Stimulated activated CD8-positive, alpha-beta memory T cell treated with anti-CD3 and anti-CD28 coated beads, Interleukin-2, amount 100 ng/mL, for 1 hour (primary cell): ENCODE results near the gene CLUH.

ENCODE experiments used
- DNase-seq, 2 donors: peaks; one replicate each; pipeline ENCODE4 v3.0.0-alpha.2; 2020; ENCODE audit warnings: low read depth in 2 of 2

Gene CLUH, protein sequence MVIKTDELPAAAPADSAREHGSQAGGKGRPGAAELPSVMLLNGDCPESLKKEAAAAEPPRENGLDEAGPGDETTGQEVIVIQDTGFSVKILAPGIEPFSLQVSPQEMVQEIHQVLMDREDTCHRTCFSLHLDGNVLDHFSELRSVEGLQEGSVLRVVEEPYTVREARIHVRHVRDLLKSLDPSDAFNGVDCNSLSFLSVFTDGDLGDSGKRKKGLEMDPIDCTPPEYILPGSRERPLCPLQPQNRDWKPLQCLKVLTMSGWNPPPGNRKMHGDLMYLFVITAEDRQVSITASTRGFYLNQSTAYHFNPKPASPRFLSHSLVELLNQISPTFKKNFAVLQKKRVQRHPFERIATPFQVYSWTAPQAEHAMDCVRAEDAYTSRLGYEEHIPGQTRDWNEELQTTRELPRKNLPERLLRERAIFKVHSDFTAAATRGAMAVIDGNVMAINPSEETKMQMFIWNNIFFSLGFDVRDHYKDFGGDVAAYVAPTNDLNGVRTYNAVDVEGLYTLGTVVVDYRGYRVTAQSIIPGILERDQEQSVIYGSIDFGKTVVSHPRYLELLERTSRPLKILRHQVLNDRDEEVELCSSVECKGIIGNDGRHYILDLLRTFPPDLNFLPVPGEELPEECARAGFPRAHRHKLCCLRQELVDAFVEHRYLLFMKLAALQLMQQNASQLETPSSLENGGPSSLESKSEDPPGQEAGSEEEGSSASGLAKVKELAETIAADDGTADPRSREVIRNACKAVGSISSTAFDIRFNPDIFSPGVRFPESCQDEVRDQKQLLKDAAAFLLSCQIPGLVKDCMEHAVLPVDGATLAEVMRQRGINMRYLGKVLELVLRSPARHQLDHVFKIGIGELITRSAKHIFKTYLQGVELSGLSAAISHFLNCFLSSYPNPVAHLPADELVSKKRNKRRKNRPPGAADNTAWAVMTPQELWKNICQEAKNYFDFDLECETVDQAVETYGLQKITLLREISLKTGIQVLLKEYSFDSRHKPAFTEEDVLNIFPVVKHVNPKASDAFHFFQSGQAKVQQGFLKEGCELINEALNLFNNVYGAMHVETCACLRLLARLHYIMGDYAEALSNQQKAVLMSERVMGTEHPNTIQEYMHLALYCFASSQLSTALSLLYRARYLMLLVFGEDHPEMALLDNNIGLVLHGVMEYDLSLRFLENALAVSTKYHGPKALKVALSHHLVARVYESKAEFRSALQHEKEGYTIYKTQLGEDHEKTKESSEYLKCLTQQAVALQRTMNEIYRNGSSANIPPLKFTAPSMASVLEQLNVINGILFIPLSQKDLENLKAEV (N-terminal part only)

DNA sequence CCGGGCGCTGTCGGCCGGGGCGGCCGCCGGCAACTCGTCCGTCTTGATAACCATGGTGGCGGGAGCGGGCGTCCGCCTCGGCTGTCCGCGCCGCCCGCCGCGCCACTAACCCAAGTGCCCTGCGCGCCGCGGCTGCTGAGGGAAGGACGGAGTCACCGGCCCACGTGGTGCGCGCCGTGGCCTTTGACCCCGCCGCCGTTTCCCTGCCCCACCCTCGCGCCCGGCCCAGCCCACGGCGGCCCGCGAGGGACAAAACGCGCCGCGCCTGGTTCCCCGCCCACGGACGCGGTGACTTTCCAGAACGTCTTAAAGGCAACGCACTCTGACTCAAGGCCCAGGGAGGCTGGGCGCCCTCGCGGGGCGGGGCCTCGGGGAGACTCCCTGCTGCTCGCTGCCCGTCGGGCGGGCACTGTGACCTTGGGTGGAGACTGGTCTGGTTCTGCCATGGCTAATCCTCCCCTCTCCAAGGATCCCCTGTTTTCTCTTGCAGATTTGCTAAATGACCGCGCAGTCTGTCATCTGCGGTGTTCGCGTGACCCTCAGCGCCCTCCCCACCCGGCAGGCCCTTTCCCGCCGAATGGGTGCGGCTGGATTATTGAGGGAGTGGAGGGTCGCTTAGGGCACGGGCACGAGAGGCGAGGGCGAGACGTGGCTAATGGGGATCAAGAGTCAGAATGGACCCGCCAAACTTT, at the start of gene CLUH:
TSS of gene CLUH (minus strand) at position 157 of the 692 bp plus-strand sequence. CDS start at position 54, 103 bp downstream.
- peak; percentile 92 for DNase-seq

DNA sequence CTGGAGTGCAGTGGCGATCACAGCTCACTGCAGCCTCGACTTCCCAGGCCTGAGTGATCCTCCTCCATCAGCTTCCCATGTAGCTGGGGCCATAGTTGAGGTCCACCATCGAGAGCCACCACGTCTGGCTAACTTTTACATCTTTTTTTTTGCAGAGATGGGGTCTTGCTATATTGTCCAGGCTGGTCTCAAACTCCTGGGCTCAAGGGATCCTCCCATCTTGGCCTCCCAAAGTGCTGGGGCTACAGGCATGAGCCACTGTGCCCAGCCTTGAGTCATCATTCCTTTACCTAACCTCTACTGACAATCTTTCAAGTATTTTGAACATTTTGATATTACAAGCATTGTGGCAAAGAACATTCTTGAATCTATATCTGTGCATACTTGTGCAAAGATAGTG, 47.3 kb upstream of the CLUH start:
- DNase-seq, result no peak

DNA sequence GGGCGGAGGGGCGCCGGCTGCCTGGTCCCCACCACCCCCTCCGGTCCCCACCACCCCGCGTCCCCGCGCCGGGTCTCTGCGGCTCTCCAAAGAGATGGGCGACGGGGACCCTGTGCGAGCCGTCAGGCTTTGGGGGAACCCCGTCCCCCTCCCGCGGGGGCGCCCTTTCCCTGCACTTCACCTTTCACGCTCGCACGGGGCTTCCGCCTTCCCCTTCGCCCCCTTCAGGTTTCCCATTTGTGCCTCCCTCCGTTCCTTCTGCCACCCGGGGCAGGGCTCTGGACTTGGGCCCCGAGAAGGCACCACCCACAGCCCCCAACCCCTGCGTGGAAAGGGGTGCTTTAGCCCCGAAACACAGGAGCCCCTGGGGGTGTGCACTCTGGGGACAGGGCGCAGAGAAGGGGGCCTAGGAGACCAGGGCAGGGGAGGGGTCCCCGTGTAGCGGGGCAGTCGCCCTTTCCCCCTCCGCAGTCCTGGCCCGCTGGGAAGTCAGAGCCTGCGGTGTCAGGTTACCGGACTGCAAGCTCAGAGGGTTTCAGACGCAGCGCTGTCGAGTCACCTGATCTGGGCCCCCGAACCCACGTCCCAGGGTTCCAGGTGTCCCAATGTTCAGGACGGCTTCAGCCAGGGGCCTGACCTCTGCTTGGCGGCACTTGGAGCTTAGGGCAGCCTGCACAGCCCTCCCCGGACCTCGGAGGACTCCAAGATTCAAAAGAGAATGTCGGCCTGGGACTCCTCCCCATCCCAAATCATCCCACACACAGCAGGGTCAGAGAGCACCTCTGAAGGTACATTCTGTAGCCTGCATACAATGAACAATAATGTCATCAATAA, 44.5 kb upstream of the CLUH start:
- DNase-seq, result no peak

DNA sequence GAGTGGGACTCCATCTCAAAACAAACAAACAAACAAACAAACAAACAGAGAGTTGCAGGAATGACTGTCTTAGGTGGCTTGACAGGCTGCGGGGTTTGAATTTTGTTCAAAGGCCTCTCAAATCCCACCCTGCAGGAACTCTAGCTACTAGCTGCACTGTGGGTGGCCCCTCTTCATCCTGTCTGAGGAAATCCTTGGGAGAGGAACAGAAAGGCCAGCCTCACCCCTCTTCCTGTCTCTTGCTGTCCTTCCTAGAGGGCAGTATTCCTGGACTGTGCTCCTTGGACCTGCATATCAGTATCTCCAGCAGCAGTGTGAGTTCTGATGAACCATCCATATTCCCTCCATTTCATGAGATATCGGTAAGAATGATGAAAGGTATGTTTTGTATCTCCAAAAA, 39.9 kb upstream of the CLUH start:
- DNase-seq, result no peak

DNA sequence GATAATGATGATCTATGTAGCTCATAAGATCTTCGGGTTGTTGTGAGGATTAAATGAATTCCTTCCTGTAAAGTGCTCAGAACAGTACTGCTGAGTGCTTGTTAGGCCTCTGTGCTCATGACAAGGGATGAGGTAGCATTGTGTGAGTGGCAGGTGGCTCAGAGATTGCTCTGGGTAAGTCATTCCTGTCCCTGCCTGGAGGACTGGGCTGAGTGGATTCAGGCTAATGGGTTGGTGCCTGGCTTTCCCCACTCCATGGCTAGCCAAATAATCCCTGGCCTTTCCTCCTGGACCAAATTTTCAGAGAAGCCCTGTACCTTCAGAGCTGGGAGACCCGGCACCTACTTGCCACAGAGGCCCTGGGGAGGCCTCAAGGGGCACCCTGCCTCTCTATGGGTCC, 39.2 kb upstream of the CLUH start:
- no peak for DNase-seq

DNA sequence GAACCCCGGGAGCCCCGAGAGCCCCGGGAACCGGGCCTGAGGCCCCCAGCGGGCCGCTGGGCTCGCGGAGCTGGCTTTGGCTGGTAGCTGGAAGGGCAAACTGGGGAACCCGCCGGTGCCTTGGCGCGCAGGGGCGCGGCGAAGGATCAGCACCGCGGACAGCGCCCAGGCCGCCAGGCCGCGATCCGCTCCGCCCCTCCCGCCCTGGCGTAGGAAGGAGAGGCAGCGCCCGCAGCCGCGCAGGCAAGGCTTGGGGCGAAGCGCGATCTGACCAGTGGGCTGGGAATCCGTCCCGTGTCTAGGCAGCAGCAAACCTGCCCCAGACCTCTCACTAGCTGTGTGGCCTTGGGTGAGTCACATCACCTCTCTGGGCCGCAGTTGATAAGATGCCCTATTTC, 38.2 kb upstream of the CLUH start:
- DNase-seq, result peak; percentile 37 to 43

DNA sequence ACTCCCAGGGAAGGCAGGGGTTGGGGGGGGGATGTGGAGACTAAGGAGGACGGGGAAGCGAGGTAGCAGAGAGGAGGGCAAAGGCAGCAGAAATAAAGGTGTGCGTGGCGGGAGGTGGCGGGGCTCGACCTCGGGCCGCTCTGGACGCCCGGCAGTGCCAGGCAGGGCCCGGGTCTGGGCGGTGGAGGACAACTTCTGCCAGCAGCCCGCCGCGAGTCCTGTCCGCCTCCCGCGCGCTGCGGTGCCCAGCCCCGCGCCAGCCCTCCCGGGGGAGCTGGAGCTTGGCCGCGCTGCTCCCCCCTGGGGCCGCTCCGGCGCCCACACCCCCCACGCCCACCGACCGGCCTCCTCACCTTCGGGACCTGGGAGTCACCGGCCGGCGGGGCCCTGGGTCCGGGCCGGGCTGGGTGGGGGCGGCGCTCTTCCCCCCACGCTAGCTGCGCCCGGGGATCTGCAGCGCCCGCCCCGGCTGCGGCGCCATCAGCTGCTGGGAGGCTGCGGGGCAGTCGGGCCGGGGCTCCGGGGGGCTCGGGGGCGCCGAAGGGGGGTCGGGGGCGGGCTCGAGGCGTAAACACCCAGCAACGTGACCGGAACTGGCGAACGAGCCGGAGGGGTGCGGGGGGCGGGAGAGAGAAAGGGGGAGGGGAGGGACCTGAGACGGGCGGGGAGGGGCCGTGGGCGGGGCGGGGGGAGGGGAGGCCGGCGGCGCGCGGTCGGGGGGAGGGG, 37.7 kb upstream of the CLUH start, which contains the start of gene CCDC92B:
TSS of gene CCDC92B (minus strand) at position 595 of the 726 bp plus-strand sequence. CDS start 14,507 bp downstream, outside the sequence.
- no peak for DNase-seq

DNA sequence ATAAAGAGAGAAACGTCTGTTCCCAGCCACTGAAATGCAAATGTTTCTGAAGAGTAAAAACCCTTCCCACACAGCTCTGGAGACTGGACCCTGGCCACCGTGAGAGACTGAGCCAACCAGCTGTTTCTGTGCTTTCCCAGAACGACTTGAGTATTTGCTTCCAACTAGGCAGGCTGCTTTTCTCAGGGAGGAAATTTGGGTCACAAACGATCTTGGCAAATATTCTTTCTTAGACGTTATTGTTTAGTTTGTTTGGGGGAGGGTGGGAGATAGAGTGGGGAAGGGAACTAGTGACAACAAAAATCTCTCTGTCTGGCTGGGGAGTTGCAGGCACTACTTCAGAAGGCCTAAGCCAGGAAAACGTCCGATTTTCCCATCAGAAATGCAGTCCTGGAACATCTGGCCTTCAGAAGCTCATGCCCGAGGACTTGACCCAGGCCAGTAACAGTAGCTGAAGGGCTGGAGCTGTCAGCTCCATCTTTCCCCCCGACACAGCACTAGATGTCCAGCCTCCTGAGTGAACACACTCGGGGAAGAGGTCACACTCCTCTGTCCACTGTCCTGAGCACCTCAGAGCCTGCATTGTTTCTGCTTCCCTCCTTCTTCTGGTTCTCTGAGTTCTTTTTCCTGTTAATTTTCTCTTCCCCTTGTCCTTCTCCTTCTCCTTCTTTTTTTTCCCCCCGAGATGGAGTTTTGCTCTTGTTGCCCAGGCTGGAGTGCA, 33.9 kb upstream of the CLUH start:
- no peak for DNase-seq

DNA sequence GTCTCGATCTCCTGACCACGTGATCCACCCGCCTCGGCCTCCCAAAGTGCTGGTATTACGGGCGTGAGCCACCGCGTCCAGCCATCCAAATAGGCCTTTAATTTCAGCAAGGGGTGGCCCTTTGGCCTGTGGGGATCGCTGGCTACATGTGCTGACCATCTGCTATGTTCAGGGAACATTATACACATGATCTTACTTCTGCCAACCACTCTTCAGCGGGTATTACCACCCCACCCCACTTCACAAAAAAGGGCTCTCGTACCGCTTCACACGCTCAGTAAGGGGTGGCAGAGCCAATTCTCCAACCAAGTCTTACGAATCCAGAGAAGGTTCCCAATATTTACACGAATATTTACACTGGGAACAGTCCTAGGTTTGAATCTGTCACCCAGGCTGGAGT, 26.1 kb upstream of the CLUH start:
- no peak for DNase-seq

DNA sequence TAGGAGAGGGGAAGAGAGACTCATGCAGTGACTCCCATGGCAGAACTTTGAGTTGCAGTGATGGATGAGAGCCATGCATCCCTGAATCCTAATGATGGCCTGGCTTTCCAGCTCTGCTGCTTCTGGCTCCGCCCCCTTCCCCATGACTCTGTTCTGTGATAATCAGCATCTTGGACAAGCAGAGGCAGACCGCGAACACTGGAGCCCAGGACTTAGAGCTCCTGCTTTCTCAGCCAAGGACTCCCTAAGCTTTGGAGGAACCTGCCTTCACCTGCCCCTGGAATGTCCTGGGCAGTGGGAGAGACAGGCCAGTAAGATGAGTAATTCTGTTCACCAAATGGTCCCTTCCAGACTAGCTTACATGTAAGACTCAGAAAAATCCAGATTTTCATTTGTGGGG, 25.4 kb upstream of the CLUH start:
- DNase-seq, result no peak

DNA sequence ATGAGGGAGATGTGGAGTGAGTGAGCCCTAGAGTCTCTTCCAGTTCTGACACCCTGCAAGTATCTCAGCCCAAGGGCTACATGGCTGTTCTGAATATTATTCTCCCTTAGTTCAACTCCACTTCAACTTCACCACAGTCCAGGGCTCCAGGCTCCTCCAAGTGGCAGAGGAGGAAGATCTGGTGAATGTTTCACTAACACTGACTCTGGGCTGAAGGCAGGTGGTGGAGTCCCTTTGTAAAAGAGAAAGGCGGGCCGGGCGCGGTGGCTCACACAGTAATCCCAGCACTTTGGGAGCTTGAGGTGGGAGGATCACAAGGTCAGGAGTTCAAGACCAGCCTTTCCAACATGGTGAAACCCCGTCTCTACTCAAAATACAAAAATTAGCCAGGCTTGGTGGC, 24.3 kb upstream of the CLUH start:
- no peak for DNase-seq

DNA sequence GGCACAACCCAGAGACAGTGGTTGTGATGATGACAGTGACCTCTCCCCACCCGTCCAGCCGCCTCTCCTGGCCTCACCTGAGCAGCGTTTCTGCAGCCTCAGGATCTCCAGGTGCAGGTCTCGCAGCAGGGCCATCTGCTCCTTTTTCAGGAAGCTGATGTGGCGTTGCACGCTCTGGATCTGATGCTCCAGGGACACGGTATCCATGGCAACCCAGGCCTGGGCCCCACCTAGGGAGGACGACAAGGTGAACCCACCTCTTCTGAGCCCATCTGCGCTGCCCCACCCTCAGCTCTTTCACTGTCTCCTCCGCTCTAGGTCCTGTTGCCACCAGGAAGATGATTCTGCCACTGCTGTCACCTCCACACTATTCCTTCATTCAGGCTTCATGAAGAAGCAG, 23.4 kb upstream of the CLUH start:
- DNase-seq, result no peak

DNA sequence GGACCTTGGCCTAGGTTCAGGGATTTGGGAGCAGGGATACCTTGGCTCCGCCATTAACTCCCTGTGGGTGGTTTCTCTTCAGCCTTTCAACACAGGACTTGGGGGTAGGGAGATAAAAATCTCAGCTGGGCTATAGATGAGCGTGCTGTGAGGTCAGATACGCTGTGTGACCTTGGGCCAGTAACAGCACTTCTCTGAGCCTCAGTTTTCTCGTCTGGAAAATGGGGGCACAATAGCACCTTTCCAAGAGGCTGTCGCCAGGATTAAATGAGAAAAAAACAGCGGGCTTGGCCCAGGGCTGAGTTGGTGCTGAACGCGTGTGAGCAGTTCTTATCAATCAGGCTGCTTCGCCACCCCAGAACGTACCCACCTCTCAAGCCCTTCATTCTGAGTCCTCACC, 20.2 kb upstream of the CLUH start:
- DNase-seq, result no peak

DNA sequence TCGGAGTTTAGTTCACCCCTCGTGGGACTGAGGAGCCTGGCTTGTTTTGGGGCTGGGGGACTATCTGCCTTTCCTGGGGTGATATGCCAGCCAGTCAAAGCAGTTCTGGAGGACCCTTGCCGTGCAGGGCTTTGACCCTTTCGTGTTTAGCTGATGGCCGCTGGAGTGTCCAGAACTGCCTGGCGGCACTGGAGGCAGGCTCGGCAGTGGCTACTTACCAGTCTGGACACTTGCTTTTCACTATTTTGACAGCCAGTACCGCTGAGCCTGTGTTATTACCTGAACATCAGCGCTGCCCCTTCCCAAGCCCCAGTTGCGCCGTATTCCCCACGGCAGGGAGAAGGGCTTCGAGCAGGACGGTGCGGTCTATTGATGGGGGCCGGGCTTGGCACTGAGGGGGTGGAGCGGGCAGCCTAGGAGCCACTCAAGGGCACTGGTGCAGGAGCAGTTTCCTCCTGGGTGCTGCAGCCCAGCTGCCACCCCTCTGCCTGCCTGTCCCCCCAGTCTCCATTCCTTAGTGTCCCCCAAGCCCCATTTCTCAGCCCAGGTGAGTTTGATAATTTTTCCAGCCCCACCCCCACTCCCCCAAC, 19.3 kb upstream of the CLUH start:
- no peak for DNase-seq

DNA sequence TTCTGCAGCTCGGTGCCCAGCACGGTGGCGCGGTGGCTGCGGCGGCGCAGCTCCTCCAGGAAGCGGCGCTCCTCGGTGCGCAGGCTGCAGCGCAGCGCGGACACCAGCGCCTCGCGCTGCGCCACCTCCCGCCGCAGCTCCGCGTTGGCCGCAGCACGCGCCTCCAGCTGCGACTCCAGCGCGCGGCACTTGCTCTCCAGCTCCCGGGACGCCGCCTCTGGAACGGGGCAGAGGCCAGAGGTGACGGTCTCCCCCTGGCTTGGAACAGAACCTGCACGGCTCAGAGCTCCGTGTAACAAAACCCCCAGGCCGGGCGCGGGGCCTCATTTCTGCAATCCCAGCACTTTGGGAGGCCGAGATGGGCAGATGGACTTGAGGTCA, 13.2 kb upstream of the CLUH start:
- DNase-seq, result no peak

DNA sequence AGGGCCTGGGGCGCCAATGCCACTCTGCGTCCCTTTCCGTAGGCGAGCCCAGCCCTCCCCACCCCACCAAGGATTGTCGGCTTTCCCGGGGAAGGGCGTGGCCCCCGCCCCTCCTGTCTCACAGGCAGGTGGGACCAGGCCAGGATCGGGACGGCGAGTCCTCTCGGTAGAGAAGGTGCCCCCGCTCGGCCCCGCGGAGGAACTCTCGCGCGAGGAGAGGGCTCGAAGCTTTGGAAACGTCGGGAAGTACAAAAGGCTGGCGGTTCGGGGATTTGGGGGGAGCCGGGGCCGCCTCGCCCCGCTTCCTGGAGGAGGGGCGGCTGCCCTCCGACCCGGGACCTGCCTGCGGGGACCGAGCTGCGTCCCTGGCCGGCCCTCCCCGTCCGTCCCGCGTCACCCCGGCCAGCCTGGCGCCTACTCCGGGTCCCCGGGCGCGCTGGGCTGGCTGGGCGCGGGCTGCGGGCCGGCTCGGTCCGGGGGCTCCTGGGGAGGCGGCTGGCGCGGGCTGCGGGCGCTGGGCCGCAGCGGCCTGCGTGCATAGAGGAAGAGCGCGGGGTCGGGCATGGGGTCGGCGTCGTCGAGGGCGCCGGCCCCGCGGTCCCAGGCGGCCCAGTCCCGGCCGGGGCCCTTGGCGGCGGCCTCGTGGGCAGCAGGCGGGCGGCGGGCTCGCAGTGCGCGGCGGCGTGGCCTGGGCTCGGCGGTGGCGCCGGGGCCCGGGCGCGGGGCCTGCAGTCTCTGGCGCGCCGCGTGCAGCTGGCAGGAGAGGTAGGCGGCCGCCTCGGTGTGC, 12.6 kb upstream of the CLUH start:
- no peak for DNase-seq

DNA sequence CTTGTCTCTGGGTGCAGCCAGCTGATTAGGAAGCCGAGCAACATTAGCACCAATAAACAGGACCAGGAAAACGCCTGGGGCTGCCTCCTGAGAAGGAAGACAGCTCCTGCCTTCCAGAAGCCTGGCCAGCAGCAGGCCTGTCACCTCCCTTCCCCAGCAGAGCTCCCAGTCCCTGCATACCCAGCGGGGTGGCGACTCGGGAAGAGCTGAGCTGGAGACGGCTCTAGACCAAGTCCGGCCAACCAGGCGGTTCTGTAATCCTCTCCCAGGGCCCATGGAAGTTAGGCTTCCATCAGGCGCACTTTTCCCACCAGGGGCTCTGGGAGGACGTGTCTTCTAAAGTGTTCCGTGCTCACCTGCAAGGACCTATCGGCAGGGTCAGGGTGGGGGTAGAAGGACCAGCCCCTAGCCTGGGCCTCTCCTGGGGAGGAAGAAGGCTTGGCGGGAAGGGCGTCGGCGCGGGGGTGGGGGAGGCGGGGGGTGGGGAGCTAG, 12.0 kb upstream of the CLUH start:
- no peak for DNase-seq

DNA sequence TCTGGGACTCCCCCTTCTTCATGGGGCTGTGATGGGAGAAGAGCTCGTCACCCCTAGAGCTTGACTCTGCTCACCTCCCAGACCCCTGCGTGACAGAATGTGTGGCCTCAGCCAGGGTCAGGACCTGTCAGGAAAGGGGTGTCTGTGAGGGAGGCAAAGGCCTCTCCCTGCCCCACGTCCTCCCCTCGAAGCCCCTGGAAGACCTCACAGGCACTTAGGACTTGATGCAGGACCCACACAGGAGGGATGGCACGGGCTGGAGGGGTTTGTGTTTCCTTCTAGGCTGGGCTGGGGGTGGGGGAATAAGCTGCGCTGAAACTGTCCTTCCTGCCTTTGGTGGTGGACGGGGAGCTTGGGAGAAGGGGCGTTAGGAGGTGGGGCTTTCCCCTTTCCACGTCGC, 11.0 kb upstream of the CLUH start:
- DNase-seq, result no peak
